ENCODE results near the gene FIBCD1.

DNA sequence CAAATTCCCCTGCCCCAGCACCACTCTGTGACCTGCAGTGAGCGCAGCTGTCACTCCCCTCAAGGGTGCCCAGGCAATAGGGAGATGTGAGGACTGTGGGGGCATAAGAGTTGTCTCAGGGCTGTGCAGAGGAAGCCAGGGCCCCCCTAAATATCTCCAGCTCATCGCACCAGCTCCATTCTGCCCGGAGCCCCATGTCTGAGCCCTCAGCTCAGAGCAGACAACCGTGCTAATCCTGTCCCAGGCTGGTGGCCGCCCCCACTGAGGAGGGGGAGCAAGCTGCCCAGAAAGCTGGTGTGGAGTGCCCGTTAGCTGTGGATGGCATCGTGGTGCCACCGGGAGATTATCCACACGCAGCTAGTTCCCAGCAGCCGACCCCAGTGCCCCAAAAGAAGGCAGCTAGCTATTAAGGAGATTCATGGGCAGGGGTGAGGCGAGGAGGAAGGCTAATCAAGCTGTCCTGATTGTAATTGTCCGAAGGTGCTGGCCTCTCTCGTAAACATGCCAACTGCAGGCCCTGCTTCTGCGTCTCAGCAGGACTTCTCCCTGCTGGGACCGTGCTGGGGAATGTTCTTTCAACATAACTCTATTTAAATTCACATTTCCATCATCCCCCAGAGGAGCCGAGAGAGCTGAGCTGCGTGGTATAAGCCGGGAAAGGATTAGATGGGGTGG is 17.0 kb upstream of the FIBCD1 start:
- TF ChIP-seq GATA2 (IDR thresholded peaks at IDR 0.05; ENCODE audit: low read depth, low read length) (no peak), GATA3 (IDR thresholded peaks at IDR 0.05; ENCODE audit: low read depth, low read length) (no peak)
